ENCODE measurements around the gene ZFPM1.
"Not testable (repeated sequence)": the region's sequence is repeated elsewhere in the genome, so short reads cannot be mapped to it uniquely, and the experiment has no call there.

ZFPM1 gene

GRCh38 chr16:88453217-88453531, at the start of gene ZFPM1:
Gene ZFPM1, plus strand, starts transcription at chr16:88453280. Its CDS starts 359 bp downstream, at chr16:88453639.
- H3K4me3 Mint-ChIP-seq: peak within 1 kb of the TSS; percentile 90
- peaks cover 24% of the 10 kb centered on the region for H3K4me1 Mint-ChIP-seq (ENCODE audit: low read depth)
- H3K36me3 Mint-ChIP-seq: no peaks in the 10 kb centered on the region
- H3K27ac Mint-ChIP-seq: peak within 1 kb of the TSS; percentile 88
- H3K9me3 Mint-ChIP-seq (ENCODE audit: low read depth): no peaks in the 10 kb centered on the region
- H3K27me3 Mint-ChIP-seq: no peaks in the 10 kb centered on the region

DNA sequence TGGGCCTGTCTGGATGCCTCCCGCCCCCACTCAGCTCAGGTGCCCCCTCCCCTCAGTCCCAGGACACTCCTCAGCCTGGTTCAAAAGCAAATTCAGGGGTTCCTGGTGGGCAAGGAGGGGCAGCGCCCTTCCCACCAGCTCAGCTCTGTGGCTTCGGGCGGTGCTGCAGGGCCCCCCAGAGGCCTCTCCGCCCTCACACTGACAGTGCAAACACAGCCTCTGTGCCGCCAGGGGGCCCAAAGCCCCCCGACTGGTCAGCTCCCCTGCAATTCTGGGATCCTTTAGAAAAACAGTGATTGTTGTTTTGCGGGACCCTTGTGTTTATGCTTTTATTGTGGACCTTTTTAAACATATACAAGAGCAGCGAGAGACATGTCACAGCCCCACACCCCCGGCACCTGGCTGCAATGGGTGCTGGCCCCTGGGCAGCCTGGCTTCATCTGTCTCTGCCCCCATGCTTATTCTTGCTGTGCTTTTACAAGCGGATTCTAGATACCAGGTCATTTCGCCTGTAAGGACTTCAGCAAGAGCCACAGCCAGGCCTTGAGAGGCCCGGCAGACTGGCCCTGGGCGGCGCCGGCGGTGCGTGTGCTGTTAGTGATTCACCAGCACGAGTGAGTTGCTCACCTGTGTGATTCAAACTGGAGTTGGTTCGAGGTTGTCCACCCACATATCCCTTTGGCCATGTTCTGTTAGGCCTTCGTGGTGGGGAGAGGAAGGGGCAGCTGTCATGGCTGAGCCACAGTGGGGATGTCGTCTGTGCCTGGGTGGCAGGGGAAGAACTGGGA, 49.1 kb upstream of the ZFPM1 start:
- Mint-ChIP-seq H3K4me1 (ENCODE audit: low read depth) (peaks cover 5% of the 10 kb centered on the region), H3K27me3 (no peaks in the 10 kb centered on the region), H3K4me3 (no peak overlapping the region), H3K36me3 (no peaks in the 10 kb centered on the region), H3K9me3 (ENCODE audit: low read depth) (no peaks in the 10 kb centered on the region), H3K27ac (no peak overlapping the region)

DNA sequence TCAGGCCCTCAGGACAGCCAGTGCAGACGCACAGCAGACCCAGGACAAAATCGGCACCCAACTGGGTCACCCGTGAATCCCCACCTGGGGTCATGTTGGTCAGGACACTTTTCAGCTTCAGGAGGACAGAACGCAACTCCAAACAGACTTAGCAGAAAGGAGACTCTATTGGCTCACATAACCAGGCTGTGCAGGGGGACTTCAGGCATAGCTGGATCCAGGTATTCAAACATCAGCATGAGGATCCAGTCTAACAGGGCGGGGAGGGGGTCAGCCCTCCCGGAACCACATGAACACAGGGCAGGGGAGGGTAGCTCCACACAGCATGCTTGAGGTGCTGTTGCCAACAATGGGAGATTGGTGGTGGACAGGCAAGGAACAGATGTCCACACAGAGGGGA, 48.3 kb upstream of the ZFPM1 start:
- peaks cover 5% of the 10 kb centered on the region for H3K4me1 Mint-ChIP-seq (ENCODE audit: low read depth)
- no peak overlapping the region for H3K4me3 Mint-ChIP-seq
- no peaks in the 10 kb centered on the region for H3K27me3 Mint-ChIP-seq
- H3K9me3 Mint-ChIP-seq (ENCODE audit: low read depth): no peaks in the 10 kb centered on the region
- H3K36me3 Mint-ChIP-seq: no peaks in the 10 kb centered on the region
- no peak overlapping the region for H3K27ac Mint-ChIP-seq

DNA sequence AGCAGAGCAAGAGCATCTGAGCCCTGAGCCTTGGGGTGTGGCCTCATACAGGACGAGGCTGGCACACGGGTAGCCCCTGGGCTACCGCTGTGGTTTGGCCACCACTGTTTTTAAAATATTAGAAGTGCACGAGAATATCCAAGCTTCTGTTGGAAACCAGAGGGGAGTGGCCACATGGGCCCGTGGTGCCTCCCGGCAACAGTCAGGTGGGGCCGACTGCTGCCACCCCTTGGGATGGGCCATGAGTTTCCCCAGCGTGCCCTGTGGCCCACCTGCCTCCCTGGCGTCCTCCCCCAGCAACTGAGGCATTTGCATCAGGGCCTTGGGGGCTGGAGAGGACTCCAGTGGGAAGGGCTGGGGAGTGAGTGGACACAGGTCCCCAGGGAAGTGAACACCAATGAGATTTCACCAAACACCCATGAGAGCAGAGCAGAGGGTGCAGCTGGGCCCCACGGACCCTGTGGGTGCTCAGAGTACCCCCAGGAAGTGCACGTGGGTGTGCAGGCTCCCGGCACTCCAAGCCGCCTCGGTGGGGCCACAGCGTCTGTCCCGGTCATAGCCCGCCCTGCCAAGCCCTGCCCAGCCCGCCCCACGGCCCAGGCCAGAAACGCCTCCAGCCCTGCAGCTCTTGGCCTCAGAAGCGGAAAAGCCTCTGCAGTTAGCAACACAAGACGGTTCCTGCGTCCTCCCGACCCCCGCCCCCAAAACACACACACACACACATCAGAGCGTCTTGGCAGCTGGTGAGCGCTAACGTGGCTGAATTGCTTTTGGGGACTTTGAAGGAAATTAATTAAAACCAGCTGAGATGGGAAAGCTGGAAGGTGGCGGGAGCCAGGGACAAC, 47.6 kb upstream of the ZFPM1 start:
- Mint-ChIP-seq H3K36me3 (no peaks in the 10 kb centered on the region), H3K9me3 (ENCODE audit: low read depth) (no peaks in the 10 kb centered on the region), H3K4me1 (ENCODE audit: low read depth) (peaks cover 5% of the 10 kb centered on the region), H3K4me3 (no peak overlapping the region), H3K27me3 (no peaks in the 10 kb centered on the region), H3K27ac (no peak overlapping the region)

DNA sequence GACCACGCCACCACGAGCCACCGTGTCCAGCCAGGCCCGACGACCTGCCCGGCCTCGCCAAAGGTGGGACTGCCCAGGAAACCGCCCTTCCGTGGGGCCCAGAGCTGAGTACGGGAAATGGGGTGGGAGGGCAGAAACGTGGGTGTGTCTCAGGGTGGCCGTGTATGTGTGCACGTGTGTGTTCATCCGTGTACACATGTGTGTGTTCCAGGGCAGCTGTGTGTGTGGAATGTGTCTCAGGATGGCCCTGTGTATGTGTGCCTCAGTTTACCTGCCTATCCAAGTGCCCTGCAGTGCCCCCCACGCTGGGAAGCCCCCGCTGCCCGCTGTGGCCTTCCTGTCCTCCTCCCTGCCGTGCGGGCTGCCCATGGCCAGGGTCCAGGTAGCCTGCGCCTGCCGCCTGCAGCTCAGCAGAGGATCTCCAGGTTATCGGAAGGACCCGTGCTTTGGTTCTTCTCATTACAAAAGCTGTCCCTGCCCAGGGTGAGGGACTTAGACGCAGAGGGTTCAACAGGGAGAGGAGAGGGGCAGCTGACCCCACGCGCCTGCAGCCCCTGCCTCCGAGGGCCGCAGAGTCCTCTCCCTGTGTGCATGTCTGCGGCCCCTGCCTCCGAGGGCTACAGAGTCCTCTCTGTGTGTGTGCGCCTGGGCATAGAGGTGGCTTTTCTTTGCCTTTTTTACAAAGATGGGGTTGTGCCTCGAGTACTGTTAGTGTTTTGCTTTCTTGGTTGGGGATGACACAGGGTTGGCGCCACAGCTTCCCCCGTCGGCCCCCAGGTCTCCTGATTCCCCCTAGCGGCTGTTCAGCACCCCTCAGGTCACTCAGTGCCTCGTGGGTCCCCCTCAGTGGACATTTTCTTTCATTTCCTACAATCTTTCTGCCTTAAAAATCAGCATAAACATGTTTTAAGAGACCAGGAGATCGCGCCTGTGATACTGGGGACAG, 46.7 kb upstream of the ZFPM1 start:
- Mint-ChIP-seq H3K9me3 (ENCODE audit: low read depth) (no peaks in the 10 kb centered on the region), H3K4me3 (no peak overlapping the region), H3K27ac (no peak overlapping the region), H3K36me3 (no peaks in the 10 kb centered on the region), H3K27me3 (no peaks in the 10 kb centered on the region), H3K4me1 (ENCODE audit: low read depth) (peaks cover 5% of the 10 kb centered on the region)

- Mint-ChIP-seq H3K36me3 (no peaks in the 10 kb centered on the region), H3K27me3 (no peaks in the 10 kb centered on the region), H3K9me3 (ENCODE audit: low read depth) (no peaks in the 10 kb centered on the region), H3K4me1 (ENCODE audit: low read depth) (peaks cover 5% of the 10 kb centered on the region), H3K4me3 (no peak overlapping the region), H3K27ac (no peak overlapping the region)
Observed at GRCh38 chr16:88407042-88407420, 46.0 kb upstream of the ZFPM1 start.

DNA sequence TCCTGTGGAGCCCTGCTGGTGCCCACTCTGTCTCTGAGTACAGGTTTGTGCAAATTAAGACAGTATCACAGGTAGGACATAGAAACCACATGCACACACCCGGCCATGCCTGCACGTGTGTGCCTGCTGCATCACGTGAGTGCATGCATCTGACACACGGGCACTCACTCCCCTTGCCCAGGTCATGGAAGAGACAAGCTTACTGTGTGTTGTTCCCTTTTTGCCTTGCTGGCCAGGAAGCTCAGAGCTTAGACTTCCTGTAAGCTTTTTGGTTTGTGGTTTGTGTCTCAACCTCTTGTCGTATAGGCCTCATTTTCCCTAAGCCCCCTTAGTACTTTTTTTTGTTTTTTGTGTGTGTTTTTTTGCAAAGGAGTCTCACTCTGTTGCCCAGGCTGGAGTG, 45.3 kb upstream of the ZFPM1 start:
- no peak overlapping the region for H3K27ac Mint-ChIP-seq

GRCh38 chr16:88408561-88409142, 44.4 kb upstream of the ZFPM1 start:
- H3K36me3 Mint-ChIP-seq: no peaks in the 10 kb centered on the region
- peaks cover 5% of the 10 kb centered on the region for H3K4me1 Mint-ChIP-seq (ENCODE audit: low read depth)
- no peak overlapping the region for H3K4me3 Mint-ChIP-seq
- no peaks in the 10 kb centered on the region for H3K27me3 Mint-ChIP-seq
- no peaks in the 10 kb centered on the region for H3K9me3 Mint-ChIP-seq (ENCODE audit: low read depth)
- no peak overlapping the region for H3K27ac Mint-ChIP-seq

More for the DNA sequence above, 45.3 kb upstream of the ZFPM1 start:
- Mint-ChIP-seq H3K4me1 (ENCODE audit: low read depth) (peaks cover 5% of the 10 kb centered on the region), H3K9me3 (ENCODE audit: low read depth) (no peaks in the 10 kb centered on the region), H3K27me3 (no peaks in the 10 kb centered on the region), H3K36me3 (no peaks in the 10 kb centered on the region), H3K4me3 (no peak overlapping the region)

- peaks cover 5% of the 10 kb centered on the region for H3K4me1 Mint-ChIP-seq (ENCODE audit: low read depth)
Observed at GRCh38 chr16:88409296-88410065, 43.6 kb upstream of the ZFPM1 start.

GRCh38 chr16:88410297-88410968, 42.6 kb upstream of the ZFPM1 start:
- H3K27ac Mint-ChIP-seq; H3K27me3 Mint-ChIP-seq; H3K9me3 Mint-ChIP-seq (ENCODE audit: low read depth); H3K36me3 Mint-ChIP-seq; H3K4me3 Mint-ChIP-seq; H3K4me1 Mint-ChIP-seq (ENCODE audit: low read depth): not testable (repeated sequence)

More at GRCh38 chr16:88409296-88410065, 43.6 kb upstream of the ZFPM1 start:
- Mint-ChIP-seq H3K9me3 (ENCODE audit: low read depth) (no peaks in the 10 kb centered on the region), H3K36me3 (no peaks in the 10 kb centered on the region), H3K4me3 (no peak overlapping the region), H3K27me3 (no peaks in the 10 kb centered on the region), H3K27ac (no peak overlapping the region)

- H3K36me3 Mint-ChIP-seq: no peaks in the 10 kb centered on the region
- H3K4me1 Mint-ChIP-seq (ENCODE audit: low read depth): peaks cover 5% of the 10 kb centered on the region
- H3K27ac Mint-ChIP-seq: no peak overlapping the region
- no peaks in the 10 kb centered on the region for H3K9me3 Mint-ChIP-seq (ENCODE audit: low read depth)
- no peak overlapping the region for H3K4me3 Mint-ChIP-seq
- peaks cover 1% of the 10 kb centered on the region for H3K27me3 Mint-ChIP-seq
Observed at GRCh38 chr16:88411951-88412576, 41.0 kb upstream of the ZFPM1 start.

DNA sequence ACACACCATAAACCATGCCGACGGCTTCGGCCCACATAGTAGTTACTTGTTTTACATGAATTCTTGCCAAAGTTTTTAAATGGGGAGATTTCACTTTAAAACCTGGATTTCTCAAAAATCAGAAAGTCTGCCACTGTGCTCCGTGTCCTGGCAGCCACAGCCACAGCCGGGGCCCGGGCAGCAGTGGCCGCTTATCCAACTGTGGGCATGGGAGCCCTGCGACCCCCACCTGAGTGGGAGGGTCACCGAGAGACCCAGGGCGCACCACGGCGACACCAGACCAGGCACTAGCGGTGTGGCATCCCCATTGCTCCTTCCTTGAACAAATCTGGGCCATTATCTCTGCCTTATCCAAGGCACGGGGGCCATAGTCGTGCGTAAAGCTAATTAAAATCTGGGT, 40.3 kb upstream of the ZFPM1 start:
- Mint-ChIP-seq H3K27me3 (peaks cover 1% of the 10 kb centered on the region), H3K4me3 (no peak overlapping the region), H3K4me1 (ENCODE audit: low read depth) (peaks cover 3% of the 10 kb centered on the region), H3K9me3 (ENCODE audit: low read depth) (no peaks in the 10 kb centered on the region), H3K36me3 (no peaks in the 10 kb centered on the region), H3K27ac (no peak overlapping the region)

DNA sequence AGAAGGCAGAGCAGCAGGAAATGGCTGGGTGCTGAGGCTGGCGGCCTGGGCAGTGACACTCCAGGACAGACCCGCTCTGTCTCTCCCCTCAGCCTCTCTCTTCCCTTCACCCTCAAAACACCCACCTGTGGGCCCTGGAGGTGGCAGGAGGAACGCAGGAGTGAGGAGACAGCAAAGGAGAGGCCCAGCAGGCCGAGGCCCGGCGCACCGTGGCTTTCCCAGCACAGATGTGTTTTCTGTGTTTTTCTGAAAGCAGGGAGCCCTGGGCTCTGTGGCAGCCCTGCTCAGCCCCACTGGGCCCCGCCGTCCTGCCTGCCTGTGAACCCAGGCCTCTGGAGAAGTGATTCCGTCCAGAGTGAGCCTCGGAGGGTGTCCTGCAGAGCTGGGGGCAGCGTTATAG, 39.8 kb upstream of the ZFPM1 start:
- no peak overlapping the region for H3K4me3 Mint-ChIP-seq
- no peak overlapping the region for H3K27ac Mint-ChIP-seq
- no peaks in the 10 kb centered on the region for H3K36me3 Mint-ChIP-seq
- peaks cover 1% of the 10 kb centered on the region for H3K27me3 Mint-ChIP-seq
- no peaks in the 10 kb centered on the region for H3K4me1 Mint-ChIP-seq (ENCODE audit: low read depth)
- H3K9me3 Mint-ChIP-seq (ENCODE audit: low read depth): no peaks in the 10 kb centered on the region

Data from activated naive CD8-positive, alpha-beta T cell (primary cell).